ENCODE results near the gene GPRC5C. TPM values are rescaled to one million over a fixed set of nuclear protein-coding genes. Genes with fewer than 3 reads are reported as not detected.

GPRC5C gene
- total and polyA plus RNA-seq, 8 donors: 38.2 to 106 (median 49.9) TPM

GRCh38 chr17:74457820-74458166 lies 25.9 kb downstream of the GPRC5C start:
- WGBS, 2 donors: 40 to 41% methylated on average over 6 of the region's 6 CpGs
- Histone ChIP-seq H3K4me1 (peaks cover 13 to 23% (median 17%) of the 10 kb centered on the region in 3 donors), H3K27ac (no peak overlapping the region), H3K27me3 (no peaks in the 10 kb centered on the region), H3K9me3 (no peaks in the 10 kb centered on the region), H3K36me3 (no peaks in the 10 kb centered on the region), H3K4me3 (no peak overlapping the region)
- ATAC-seq (no peak), FAIRE-seq (no peak), DNase-seq (no peak)
- intact Hi-C loops (cut with DNase I): loop anchor here in 2 of 3 donors (2.0 kb wide), 2 partner anchors 77 to 79 kb away; no protein-coding TSS in a partner anchor
- no peak for TF ChIP-seq CTCF (IDR thresholded peaks at IDR 0.05)

- TF ChIP-seq CTCF (IDR thresholded peaks at IDR 0.05): no peak
- WGBS, 2 donors: 61 to 82% methylated on average over 3 of the region's 3 CpGs
- intact Hi-C loops (cut with DNase I): no loop called here
- H3K27ac ChIP-seq: no peak overlapping the region
- no peak for ATAC-seq
- H3K4me3 ChIP-seq: no peak overlapping the region
- peaks cover 5 to 15% (median 8%) of the 10 kb centered on the region in 3 donors for H3K4me1 ChIP-seq
- H3K9me3 ChIP-seq: no peaks in the 10 kb centered on the region
- no peak for FAIRE-seq
- no peaks in the 10 kb centered on the region for H3K36me3 ChIP-seq
- no peaks in the 10 kb centered on the region for H3K27me3 ChIP-seq
- no peak for DNase-seq
Measured at GRCh38 chr17:74458835-74459234, 26.9 kb downstream of the GPRC5C start.

- peaks cover 2 to 11% (median 4%) of the 10 kb centered on the region in 3 donors for H3K4me1 ChIP-seq
- no peak overlapping the region for H3K27ac ChIP-seq
- DNase-seq: no peak
- ATAC-seq: no peak
- no peaks in the 10 kb centered on the region for H3K9me3 ChIP-seq
- H3K27me3 ChIP-seq: no peaks in the 10 kb centered on the region
- no peak for TF ChIP-seq CTCF (IDR thresholded peaks at IDR 0.05)
- intact Hi-C loops (cut with DNase I): no loop called here
- FAIRE-seq: no peak
- no peak overlapping the region for H3K4me3 ChIP-seq
- WGBS, 2 donors: 75 to 82% methylated on average over 7 of the region's 7 CpGs
- H3K36me3 ChIP-seq: no peaks in the 10 kb centered on the region
Measured at GRCh38 chr17:74459622-74460021, 27.7 kb downstream of the GPRC5C start.

GRCh38 chr17:74460241-74460640 lies 28.4 kb downstream of the GPRC5C start:
- Histone ChIP-seq H3K27ac (no peak overlapping the region), H3K4me3 (no peak overlapping the region), H3K36me3 (no peaks in the 10 kb centered on the region), H3K27me3 (no peaks in the 10 kb centered on the region), H3K9me3 (no peaks in the 10 kb centered on the region), H3K4me1 (peaks cover 0 to 7% (median 0%) of the 10 kb centered on the region in 3 donors)
- 80 to 81% methylated on average over 2 of the region's 2 CpGs for WGBS, 2 donors
- intact Hi-C loops (cut with DNase I): no loop called here
- TF ChIP-seq CTCF (IDR thresholded peaks at IDR 0.05): no peak
- FAIRE-seq: no peak
- ATAC-seq: no peak
- DNase-seq: no peak

- H3K4me1 ChIP-seq: peaks cover 0 to 7% (median 0%) of the 10 kb centered on the region in 3 donors
- no peak overlapping the region for H3K4me3 ChIP-seq
- no peaks in the 10 kb centered on the region for H3K27me3 ChIP-seq
- H3K36me3 ChIP-seq: no peaks in the 10 kb centered on the region
- no peak for TF ChIP-seq CTCF (IDR thresholded peaks at IDR 0.05)
- no peaks in the 10 kb centered on the region for H3K9me3 ChIP-seq
- WGBS, 2 donors: 82 to 95% methylated on average over 7 of the region's 7 CpGs
- FAIRE-seq: no peak
- no peak for DNase-seq
- intact Hi-C loops (cut with DNase I): no loop called here
- H3K27ac ChIP-seq: no peak overlapping the region
- no peak for ATAC-seq
Measured at GRCh38 chr17:74460996-74461395, 29.1 kb downstream of the GPRC5C start.
